ENCODE results near the gene MXRA7. TPM values are rescaled to one million over a fixed set of nuclear protein-coding genes. Genes with fewer than 3 reads are reported as not detected.
A peak's percentile ranks its signal among the peaks of the same experiment; 100 is the strongest.
"Not testable (repeated sequence)": the region's sequence is repeated elsewhere in the genome, so short reads cannot be mapped to it uniquely, and the experiment has no call there.

Gene MXRA7
- total RNA-seq, 4 donors from 2014 or later: 124 to 230 (median 197) TPM

- 50 to 60% methylated on average over 9 of the region's 9 CpGs for WGBS, 2 donors
These were observed 37.1 kb upstream of the MXRA7 start for GRCh38 chr17:76747716-76748363.

DNA sequence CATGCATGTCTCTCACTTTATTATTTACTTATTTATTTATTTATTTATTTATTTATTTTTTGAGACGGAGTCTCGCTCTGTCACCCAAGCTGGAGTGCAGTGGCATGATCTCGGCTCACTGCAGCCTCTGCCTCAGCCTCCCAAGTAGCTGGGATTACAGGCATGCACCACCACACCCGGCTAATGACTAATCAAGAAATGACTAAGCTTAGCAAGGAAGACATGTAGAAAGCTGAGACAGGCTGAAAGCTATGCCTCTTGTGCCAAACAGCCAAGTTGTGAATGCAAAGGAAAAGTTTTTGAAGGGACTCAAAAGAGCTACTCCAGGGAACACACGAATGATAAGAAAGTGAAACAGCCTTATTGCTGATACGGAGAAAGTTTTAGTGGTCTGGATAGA is 35.0 kb upstream of the MXRA7 start:
- H3K9me3 ChIP-seq; H3K4me1 ChIP-seq; DNase-seq (ENCODE audit: low spot score in 2 of 2); H3K4me3 ChIP-seq; H3K27ac ChIP-seq; H3K27me3 ChIP-seq: not testable (repeated sequence)
- peaks cover 0 to 84% (median 11%) of the 10 kb centered on the region in 3 donors for H3K36me3 ChIP-seq
- 96 to 98% methylated on average over 6 of the region's 6 CpGs for WGBS, 2 donors

More at GRCh38 chr17:76747716-76748363, 37.1 kb upstream of the MXRA7 start:
- DNase-seq (ENCODE audit: low spot score in 2 of 2): no peak
- H3K36me3 ChIP-seq: peaks cover 0 to 80% (median 11%) of the 10 kb centered on the region in 3 donors
- H3K27ac ChIP-seq: peak overlapping the region in 2 of 4 donors; percentile 28 to 37
- H3K4me3 ChIP-seq: no peak overlapping the region
- no peaks in the 10 kb centered on the region for H3K9me3 ChIP-seq
- H3K4me1 ChIP-seq: peaks cover 0 to 12% (median 0%) of the 10 kb centered on the region in 4 donors
- no peak for TF ChIP-seq POLR2A (IDR thresholded peaks at IDR 0.05)
- TF ChIP-seq, protein P1, sequence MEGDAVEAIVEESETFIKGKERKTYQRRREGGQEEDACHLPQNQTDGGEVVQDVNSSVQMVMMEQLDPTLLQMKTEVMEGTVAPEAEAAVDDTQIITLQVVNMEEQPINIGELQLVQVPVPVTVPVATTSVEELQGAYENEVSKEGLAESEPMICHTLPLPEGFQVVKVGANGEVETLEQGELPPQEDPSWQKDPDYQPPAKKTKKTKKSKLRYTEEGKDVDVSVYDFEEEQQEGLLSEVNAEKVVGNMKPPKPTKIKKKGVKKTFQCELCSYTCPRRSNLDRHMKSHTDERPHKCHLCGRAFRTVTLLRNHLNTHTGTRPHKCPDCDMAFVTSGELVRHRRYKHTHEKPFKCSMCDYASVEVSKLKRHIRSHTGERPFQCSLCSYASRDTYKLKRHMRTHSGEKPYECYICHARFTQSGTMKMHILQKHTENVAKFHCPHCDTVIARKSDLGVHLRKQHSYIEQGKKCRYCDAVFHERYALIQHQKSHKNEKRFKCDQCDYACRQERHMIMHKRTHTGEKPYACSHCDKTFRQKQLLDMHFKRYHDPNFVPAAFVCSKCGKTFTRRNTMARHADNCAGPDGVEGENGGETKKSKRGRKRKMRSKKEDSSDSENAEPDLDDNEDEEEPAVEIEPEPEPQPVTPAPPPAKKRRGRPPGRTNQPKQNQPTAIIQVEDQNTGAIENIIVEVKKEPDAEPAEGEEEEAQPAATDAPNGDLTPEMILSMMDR (IDR thresholded peaks at IDR 0.05): no peak
- TF ChIP-seq EP300 (IDR thresholded peaks at IDR 0.05): no peak
- H3K27me3 ChIP-seq: no peaks in the 10 kb centered on the region

DNA sequence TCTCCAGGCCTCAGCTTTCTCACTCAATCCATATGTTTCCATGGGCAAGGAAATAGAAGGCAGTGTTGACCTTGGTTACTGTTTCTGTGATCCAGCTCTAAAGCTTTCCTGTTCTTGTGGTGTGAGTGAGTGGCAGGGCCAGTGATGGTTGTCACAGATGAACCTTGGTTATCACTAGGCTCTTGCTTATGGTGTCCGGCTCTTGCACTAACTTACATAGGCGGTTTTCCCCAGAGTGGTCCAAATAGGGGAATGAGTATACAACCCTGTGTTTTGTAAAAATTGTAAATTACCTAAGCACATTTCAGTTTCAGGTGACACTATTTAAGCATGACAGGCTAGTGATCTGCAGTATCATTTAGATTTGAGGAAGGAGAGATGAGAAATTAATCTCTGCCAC is 34.0 kb upstream of the MXRA7 start:
- peaks cover 0 to 80% (median 11%) of the 10 kb centered on the region in 3 donors for H3K36me3 ChIP-seq

DNA sequence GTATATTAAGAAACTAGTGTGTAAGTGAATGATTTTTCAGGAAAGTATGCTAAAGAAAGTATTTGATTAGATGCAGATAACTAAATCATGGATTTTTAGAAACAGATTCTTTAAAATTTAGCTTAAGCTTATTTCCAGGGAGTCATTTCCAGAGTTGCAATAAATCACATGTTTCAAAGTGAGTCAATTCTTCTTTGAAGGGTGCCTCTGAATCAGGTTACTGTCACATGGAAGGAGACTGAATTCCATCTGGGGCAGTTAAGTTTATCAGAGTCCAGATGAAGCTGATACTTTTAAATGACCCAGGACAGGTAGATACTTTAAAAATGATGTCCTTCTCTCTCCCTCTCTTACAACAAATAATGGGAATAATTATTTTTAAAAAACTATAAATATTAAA is 32.2 kb upstream of the MXRA7 start:
- Histone ChIP-seq H3K4me3 (no peak overlapping the region), H3K36me3 (peaks cover 0 to 64% (median 11%) of the 10 kb centered on the region in 3 donors), H3K27ac (no peak overlapping the region), H3K4me1 (peaks cover 0 to 31% (median 14%) of the 10 kb centered on the region in 4 donors), H3K27me3 (no peaks in the 10 kb centered on the region), H3K9me3 (no peaks in the 10 kb centered on the region)
- TF ChIP-seq POLR2A (IDR thresholded peaks at IDR 0.05) (no peak), EP300 (IDR thresholded peaks at IDR 0.05) (no peak)
- TF ChIP-seq, protein P1 (IDR thresholded peaks at IDR 0.05): no peak
- no peak for DNase-seq (ENCODE audit: low spot score in 2 of 2)

More for the DNA sequence above, 34.0 kb upstream of the MXRA7 start:
- 97 to 100% methylated on average over 2 of the region's 2 CpGs for WGBS, 2 donors
- Histone ChIP-seq H3K27ac (no peak overlapping the region), H3K4me3 (no peak overlapping the region), H3K9me3 (no peaks in the 10 kb centered on the region), H3K27me3 (no peaks in the 10 kb centered on the region), H3K4me1 (peaks cover 0 to 19% (median 4%) of the 10 kb centered on the region in 4 donors)
- TF ChIP-seq, protein P1 (IDR thresholded peaks at IDR 0.05): no peak
- no peak for TF ChIP-seq EP300 (IDR thresholded peaks at IDR 0.05)
- TF ChIP-seq POLR2A (IDR thresholded peaks at IDR 0.05): no peak
- DNase-seq (ENCODE audit: low spot score in 2 of 2): no peak

- no peak for TF ChIP-seq EP300 (IDR thresholded peaks at IDR 0.05)
- TF ChIP-seq POLR2A (IDR thresholded peaks at IDR 0.05): no peak
- TF ChIP-seq, protein P1 (IDR thresholded peaks at IDR 0.05): no peak
- 49 to 53% methylated on average over 5 of the region's 5 CpGs for WGBS, 2 donors
These were observed 29.8 kb upstream of the MXRA7 start for GRCh38 chr17:76740329-76741118.

GRCh38 chr17:76739568-76740115 is 28.9 kb upstream of the MXRA7 start:
- Histone ChIP-seq H3K4me1 (peaks cover 0 to 38% (median 26%) of the 10 kb centered on the region in 4 donors), H3K27ac (peak overlapping the region in 1 of 4 donors; percentile 100), H3K36me3 (peaks cover 0 to 50% (median 6%) of the 10 kb centered on the region in 3 donors)
- H3K4me3 ChIP-seq; H3K9me3 ChIP-seq; DNase-seq (ENCODE audit: low spot score in 2 of 2); H3K27me3 ChIP-seq: not testable (repeated sequence)
- 86 to 89% methylated on average over 17 of the region's 17 CpGs for WGBS, 2 donors

More at GRCh38 chr17:76740329-76741118, 29.8 kb upstream of the MXRA7 start:
- Histone ChIP-seq H3K27me3 (no peaks in the 10 kb centered on the region), H3K27ac (peak overlapping the region in 2 of 4 donors; percentile 6 to 52), H3K36me3 (peaks cover 0 to 50% (median 11%) of the 10 kb centered on the region in 3 donors), H3K9me3 (no peaks in the 10 kb centered on the region), H3K4me3 (no peak overlapping the region), H3K4me1 (peaks cover 0 to 29% (median 17%) of the 10 kb centered on the region in 4 donors)
- no peak for DNase-seq (ENCODE audit: low spot score in 2 of 2)
